Neural progenitor cell (in vitro differentiated cells): ENCODE results near the gene SKI.

Source experiments
- CTCF ChIP-seq: fragments of 200-600 bp; sonication (generic); IDR thresholded peaks from 2 replicates; pipeline ENCODE4 v1.5.1; 2017; ENCODE audit warnings: antibody characterized with exemption, mild to moderate bottlenecking
- EZH2 ChIP-seq: fragments of 200-600 bp; sonication (generic); IDR thresholded peaks from 2 replicates; pipeline ENCODE4 v1.6.1; 2017; ENCODE audit warnings: antibody characterized with exemption, mild to moderate bottlenecking, moderate library complexity
- EZH2phosphoT487 ChIP-seq: fragments of 200-600 bp; sonication (generic); IDR thresholded peaks from 2 replicates; pipeline ENCODE4 v1.6.1; 2017; ENCODE audit warnings: antibody characterized with exemption

GRCh38 chr1:2227346-2228156 is 568 bp upstream of the SKI start:
- TF ChIP-seq EZH2phosphoT487 (peak; percentile 34), CTCF (no peak), EZH2 (no peak)
